ENCODE results near the gene ZNF609.

DNA sequence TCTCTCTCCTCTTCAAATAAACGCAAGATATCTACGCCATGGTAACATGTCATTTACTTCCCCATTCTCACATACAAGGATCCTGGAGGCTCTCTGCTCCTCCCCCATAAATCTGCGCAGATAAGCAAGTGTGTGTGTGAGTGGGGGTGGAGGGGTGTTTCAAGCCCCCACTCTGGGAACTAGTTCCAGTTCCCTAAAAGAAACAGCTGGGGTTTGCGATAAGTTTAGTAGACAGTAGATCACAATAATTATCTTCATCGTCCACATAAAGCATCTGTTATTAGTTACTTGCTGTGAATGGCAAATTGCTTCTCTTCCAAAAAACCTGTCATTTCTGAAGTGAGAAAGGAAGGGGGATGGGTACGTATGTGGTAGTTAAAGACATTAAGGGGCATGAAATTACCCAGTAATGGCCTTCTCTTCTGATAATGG is 235.2 kb downstream of the ZNF609 start:
- TF ChIP-seq, protein P1, sequence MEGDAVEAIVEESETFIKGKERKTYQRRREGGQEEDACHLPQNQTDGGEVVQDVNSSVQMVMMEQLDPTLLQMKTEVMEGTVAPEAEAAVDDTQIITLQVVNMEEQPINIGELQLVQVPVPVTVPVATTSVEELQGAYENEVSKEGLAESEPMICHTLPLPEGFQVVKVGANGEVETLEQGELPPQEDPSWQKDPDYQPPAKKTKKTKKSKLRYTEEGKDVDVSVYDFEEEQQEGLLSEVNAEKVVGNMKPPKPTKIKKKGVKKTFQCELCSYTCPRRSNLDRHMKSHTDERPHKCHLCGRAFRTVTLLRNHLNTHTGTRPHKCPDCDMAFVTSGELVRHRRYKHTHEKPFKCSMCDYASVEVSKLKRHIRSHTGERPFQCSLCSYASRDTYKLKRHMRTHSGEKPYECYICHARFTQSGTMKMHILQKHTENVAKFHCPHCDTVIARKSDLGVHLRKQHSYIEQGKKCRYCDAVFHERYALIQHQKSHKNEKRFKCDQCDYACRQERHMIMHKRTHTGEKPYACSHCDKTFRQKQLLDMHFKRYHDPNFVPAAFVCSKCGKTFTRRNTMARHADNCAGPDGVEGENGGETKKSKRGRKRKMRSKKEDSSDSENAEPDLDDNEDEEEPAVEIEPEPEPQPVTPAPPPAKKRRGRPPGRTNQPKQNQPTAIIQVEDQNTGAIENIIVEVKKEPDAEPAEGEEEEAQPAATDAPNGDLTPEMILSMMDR (IDR thresholded peaks at IDR 0.05; ENCODE audit: low read depth, low read length, missing input control) = no peak
- TF ChIP-seq GABPA (IDR thresholded peaks at IDR 0.05 in 1 of 2, conservative IDR thresholded peaks at IDR 0.05 in 1 of 2) (no peak), RXRA (IDR thresholded peaks at IDR 0.05) (no peak), HNF4G (IDR thresholded peaks at IDR 0.05) (no peak), TAF1 (conservative IDR thresholded peaks at IDR 0.05) (no peak), NR2F2 (IDR thresholded peaks at IDR 0.05) (no peak), SP1 (IDR thresholded peaks at IDR 0.05) (no peak)
- TF ChIP-seq, protein P2, sequence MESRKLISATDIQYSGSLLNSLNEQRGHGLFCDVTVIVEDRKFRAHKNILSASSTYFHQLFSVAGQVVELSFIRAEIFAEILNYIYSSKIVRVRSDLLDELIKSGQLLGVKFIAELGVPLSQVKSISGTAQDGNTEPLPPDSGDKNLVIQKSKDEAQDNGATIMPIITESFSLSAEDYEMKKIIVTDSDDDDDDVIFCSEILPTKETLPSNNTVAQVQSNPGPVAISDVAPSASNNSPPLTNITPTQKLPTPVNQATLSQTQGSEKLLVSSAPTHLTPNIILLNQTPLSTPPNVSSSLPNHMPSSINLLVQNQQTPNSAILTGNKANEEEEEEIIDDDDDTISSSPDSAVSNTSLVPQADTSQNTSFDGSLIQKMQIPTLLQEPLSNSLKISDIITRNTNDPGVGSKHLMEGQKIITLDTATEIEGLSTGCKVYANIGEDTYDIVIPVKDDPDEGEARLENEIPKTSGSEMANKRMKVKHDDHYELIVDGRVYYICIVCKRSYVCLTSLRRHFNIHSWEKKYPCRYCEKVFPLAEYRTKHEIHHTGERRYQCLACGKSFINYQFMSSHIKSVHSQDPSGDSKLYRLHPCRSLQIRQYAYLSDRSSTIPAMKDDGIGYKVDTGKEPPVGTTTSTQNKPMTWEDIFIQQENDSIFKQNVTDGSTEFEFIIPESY (IDR thresholded peaks at IDR 0.05) = no peak
- TF ChIP-seq, protein P3, sequence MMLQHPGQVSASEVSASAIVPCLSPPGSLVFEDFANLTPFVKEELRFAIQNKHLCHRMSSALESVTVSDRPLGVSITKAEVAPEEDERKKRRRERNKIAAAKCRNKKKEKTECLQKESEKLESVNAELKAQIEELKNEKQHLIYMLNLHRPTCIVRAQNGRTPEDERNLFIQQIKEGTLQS (IDR thresholded peaks at IDR 0.05) = no peak

All from liver (tissue), 3 donors.